GM12878 (cell line): ENCODE data around the gene CDYL.

Experiments used
- CBFB ChIP-seq: IDR thresholded peaks from 2 replicates; pipeline ENCODE4 v1.6.1; 2016; ENCODE audit warnings: antibody characterized with exemption, low read depth
- CTCF ChIP-seq, 3 experiments: IDR thresholded peaks in 2 of 3; conservative IDR thresholded peaks in 1 of 3; 2 replicates each; pipeline ENCODE4 v1.5.1; 2011; ENCODE audit warnings: low read depth in 3 of 3, low read length in 3 of 3, mild to moderate bottlenecking in 3 of 3, control low read depth in 2 of 3, moderate library complexity in 2 of 3, inconsistent platforms in 1 of 3, mixed read lengths in 1 of 3; ENCODE audit not compliant: control insufficient read depth in 2 of 3, insufficient read depth in 1 of 3; ENCODE audit errors: extremely low read depth in 1 of 3
- ETV6 ChIP-seq, 2 experiments: fragments of 450-650 bp in 1 of 2; IDR thresholded peaks in 1 of 2; conservative IDR thresholded peaks in 1 of 2; 2 replicates each; pipeline ENCODE4 v1.6.1; 2014; ENCODE audit warnings: antibody characterized with exemption in 1 of 2, borderline replicate concordance in 1 of 2, low read depth in 1 of 2, mild to moderate bottlenecking in 1 of 2, moderate library complexity in 1 of 2
- HCFC1 ChIP-seq: fragments of 150-350 bp; IDR thresholded peaks from 2 replicates; pipeline ENCODE4 v1.6.1; 2014; ENCODE audit warnings: low read length

GRCh38 chr6:4768815-4769214, 7.4 kb upstream of the CDYL start:
- TF ChIP-seq CBFB, result no peak
- TF ChIP-seq CTCF (IDR thresholded peaks at IDR 0.05 in 2 of 3, conservative IDR thresholded peaks at IDR 0.05 in 1 of 3; ENCODE audit: control insufficient read depth in 2 of 3, extremely low read depth in 1 of 3, insufficient read depth in 1 of 3, low read depth in 3 of 3, low read length in 3 of 3), result no peak
- no peak for TF ChIP-seq ETV6 (conservative IDR thresholded peaks at IDR 0.05 in 1 of 2, IDR thresholded peaks at IDR 0.05 in 1 of 2; ENCODE audit: borderline replicate concordance in 1 of 2, low read depth in 1 of 2)
- no peak for TF ChIP-seq HCFC1
